Lung (tissue), 12 donors: ENCODE data around the gene PCDHA1. TPM values are rescaled to one million over a fixed set of nuclear protein-coding genes. Genes with fewer than 3 reads are reported as not detected.

ENCODE experiments used
- ATAC-seq: fragments of 200-7000 bp; cut with Tn5 transposase; one replicate; pipeline ENCODE4 v1.9.1; 2020; ENCODE audit warnings: moderate number of reproducible peaks; ENCODE audit not compliant: insufficient read depth, low FRiP score
- DNase-seq, 3 donors: peaks; one replicate each; pipeline ENCODE4 v3.0.0-alpha.2; 2013 to 2017
- H3K27ac ChIP-seq, 2 donors: one replicate each; pipeline ENCODE4 v1.5.1; 2013; ENCODE audit warnings: mild to moderate bottlenecking in 2 of 2, moderate library complexity in 2 of 2, control low read depth in 1 of 2, inconsistent platforms in 1 of 2, low read depth in 1 of 2, low read length in 1 of 2
- H3K27me3 ChIP-seq, 3 donors: one replicate each; pipeline ENCODE4 v1.5.1; 2013; ENCODE audit warnings: low read length in 2 of 3; ENCODE audit not compliant: control insufficient read depth in 3 of 3, insufficient read depth in 3 of 3
- H3K36me3 ChIP-seq, 4 donors: one replicate each; pipeline ENCODE4 v1.5.1; 2013; ENCODE audit warnings: low read length in 4 of 4, mild to moderate bottlenecking in 1 of 4, moderate library complexity in 1 of 4; ENCODE audit not compliant: control insufficient read depth in 4 of 4, insufficient read depth in 4 of 4
- H3K4me1 ChIP-seq, 5 donors: one replicate each; pipeline ENCODE4 v1.5.1; 2013; ENCODE audit warnings: low read length in 5 of 5, mild to moderate bottlenecking in 2 of 5, moderate library complexity in 1 of 5; ENCODE audit not compliant: control insufficient read depth in 5 of 5, insufficient read depth in 5 of 5
- H3K4me3 ChIP-seq: one replicate; pipeline ENCODE4 v1.5.1; 2013; ENCODE audit warnings: mild to moderate bottlenecking, control low read depth, moderate library complexity
- H3K9ac ChIP-seq, 2 donors: one replicate each; pipeline ENCODE4 v1.5.1; 2013; ENCODE audit warnings: low read length in 2 of 2, control low read depth in 1 of 2; ENCODE audit not compliant: insufficient read depth in 1 of 2
- H3K9me3 ChIP-seq, 4 donors: one replicate each; pipeline ENCODE4 v1.5.1; 2013; ENCODE audit warnings: low read length in 3 of 4, mild to moderate bottlenecking in 1 of 4, moderate library complexity in 1 of 4; ENCODE audit not compliant: control insufficient read depth in 4 of 4, insufficient read depth in 3 of 4
- WGBS, 2 donors: extraction: QIAGEN DNeasy Blood & Tissue Kit; methylation state at CpG; one replicate each; pipeline ENCODE4 v1.1.7; 2013; 5-methylcytosine and 5-hydroxymethylcytosine counted together
- polyA plus RNA-seq, 2 donors: library from polyadenylated mRNA; stranded (reverse); fragments of 200-250 nt; gene quantifications; one replicate each; pipeline ENCODE4 v1.2.1, GENCODE V29; 2013
- total RNA-seq, 2 donors: library from RNA; depleted of rRNA in 1 of 2; stranded (reverse); fragments of >200 nt in 1 of 2; gene quantifications; one replicate each; pipeline ENCODE4 v1.2.1, GENCODE V29; 2014 to 2021
- TF ChIP-seq, protein P1 (sequence below): IDR thresholded peaks from 2 replicates; pipeline ENCODE4 v1.5.1; 2012; ENCODE audit warnings: mild to moderate bottlenecking; ENCODE audit errors: control extremely low read depth, extremely low read depth
- donor health status: control.
- donor health status: control.
- donor health status: Bipolar disorder and iron deficiency.
- donor health status: healthy.
- donor health status: DM: yes; HTN: yes; CAD: no.

Gene PCDHA1
- total and polyA plus RNA-seq, 4 donors = 0.02 to 0.30 TPM; not detected in 2

DNA sequence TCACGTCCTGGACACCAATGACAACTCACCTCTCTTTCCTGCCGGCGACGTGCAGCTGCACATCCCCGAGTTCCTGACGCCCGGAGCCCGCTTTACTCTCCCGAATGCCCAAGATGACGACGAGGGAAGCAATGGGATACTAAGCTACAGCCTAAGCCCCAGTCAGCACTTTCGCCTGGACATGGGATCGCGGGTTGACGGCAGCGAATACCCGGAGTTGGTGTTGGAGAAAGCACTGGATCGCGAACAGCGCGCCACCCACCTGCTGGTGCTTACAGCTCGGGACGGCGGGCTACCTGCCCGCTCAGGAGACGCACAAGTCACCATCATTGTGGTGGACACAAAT, 141.3 kb downstream of the PCDHA1 start:
- peaks cover 0 to 49% (median 35%) of the 10 kb centered on the region in 3 donors for H3K27me3 ChIP-seq
- H3K4me3 ChIP-seq = peak overlapping the region; percentile 44
- no peak for DNase-seq
- 9 to 11% methylated on average over 26 of the region's 26 CpGs for WGBS, 2 donors
- no peak overlapping the region for H3K9ac ChIP-seq
- H3K27ac ChIP-seq = peak overlapping the region in 1 of 2 donors; percentile 64
- H3K4me1 ChIP-seq = peaks cover 0 to 13% (median 5%) of the 10 kb centered on the region in 5 donors
- ATAC-seq = no peak
- H3K9me3 ChIP-seq = peaks cover 0 to 14% (median 0%) of the 10 kb centered on the region in 4 donors
- H3K36me3 ChIP-seq = no peaks in the 10 kb centered on the region
- TF ChIP-seq, protein P1, sequence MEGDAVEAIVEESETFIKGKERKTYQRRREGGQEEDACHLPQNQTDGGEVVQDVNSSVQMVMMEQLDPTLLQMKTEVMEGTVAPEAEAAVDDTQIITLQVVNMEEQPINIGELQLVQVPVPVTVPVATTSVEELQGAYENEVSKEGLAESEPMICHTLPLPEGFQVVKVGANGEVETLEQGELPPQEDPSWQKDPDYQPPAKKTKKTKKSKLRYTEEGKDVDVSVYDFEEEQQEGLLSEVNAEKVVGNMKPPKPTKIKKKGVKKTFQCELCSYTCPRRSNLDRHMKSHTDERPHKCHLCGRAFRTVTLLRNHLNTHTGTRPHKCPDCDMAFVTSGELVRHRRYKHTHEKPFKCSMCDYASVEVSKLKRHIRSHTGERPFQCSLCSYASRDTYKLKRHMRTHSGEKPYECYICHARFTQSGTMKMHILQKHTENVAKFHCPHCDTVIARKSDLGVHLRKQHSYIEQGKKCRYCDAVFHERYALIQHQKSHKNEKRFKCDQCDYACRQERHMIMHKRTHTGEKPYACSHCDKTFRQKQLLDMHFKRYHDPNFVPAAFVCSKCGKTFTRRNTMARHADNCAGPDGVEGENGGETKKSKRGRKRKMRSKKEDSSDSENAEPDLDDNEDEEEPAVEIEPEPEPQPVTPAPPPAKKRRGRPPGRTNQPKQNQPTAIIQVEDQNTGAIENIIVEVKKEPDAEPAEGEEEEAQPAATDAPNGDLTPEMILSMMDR = no peak

DNA sequence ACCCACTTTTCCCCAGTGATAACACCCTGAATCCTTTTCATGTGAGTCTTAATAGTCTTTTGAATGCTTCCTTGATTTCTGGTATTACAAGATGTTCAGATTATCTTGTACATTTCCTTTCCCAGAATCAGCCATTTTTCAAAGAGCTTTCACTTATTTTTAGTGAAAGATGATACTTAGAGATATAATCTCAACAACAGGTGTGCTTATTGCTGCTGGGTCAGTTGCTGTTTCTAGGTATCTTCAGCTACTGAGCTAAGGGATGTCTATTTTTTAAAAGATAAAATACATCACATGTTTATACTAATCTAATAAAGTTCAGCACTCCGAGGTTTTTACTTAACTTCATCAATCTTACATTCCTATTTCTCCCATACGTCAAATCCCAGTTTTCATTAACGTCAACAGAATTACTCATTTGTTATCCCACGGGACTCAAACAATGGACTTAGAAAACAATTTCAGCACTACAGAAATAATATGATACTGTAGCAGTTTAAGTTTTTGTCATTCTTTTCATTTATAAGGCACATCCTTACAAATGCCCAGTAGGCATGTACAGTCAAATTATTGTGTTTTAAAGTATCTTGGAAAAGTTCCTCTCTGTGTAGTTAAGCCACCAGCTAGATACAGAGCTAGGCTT, 149.1 kb downstream of the PCDHA1 start:
- ATAC-seq (no peak), DNase-seq (no peak)
- no peaks in the 10 kb centered on the region for H3K9me3 ChIP-seq
- H3K4me3 ChIP-seq = no peak overlapping the region
- peaks cover 0 to 4% (median 2%) of the 10 kb centered on the region in 3 donors for H3K27me3 ChIP-seq
- H3K36me3 ChIP-seq = no peaks in the 10 kb centered on the region
- TF ChIP-seq, protein P1 = no peak
- WGBS, 2 donors = 77 to 83% methylated on average over 4 of the region's 4 CpGs
- no peak overlapping the region for H3K27ac ChIP-seq
- no peak overlapping the region for H3K9ac ChIP-seq
- H3K4me1 ChIP-seq = no peaks in the 10 kb centered on the region

DNA sequence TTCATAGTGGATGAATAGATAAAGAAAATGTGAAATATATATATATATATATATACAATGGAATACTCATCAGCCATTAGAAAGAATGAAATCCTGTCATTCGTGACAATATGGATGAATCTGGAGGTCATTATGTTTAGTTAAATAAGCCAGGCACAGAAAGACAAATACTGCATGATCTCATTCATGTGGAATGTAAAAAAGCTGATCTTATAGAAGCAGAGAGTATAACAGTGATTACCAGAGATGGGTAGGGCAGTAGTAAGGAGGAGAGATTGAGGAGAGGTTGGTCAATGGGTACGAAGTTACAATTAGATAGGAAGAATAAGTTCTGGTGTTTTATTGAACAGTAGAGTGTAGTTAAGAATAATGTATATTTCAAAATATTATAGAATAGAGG, 160.6 kb downstream of the PCDHA1 start:
- TF ChIP-seq, protein P1 = no peak
- DNase-seq (no peak), ATAC-seq (no peak)
- H3K9ac ChIP-seq = no peak overlapping the region
- H3K36me3 ChIP-seq = no peaks in the 10 kb centered on the region
- H3K9me3 ChIP-seq = peaks cover 0 to 3% (median 1%) of the 10 kb centered on the region in 4 donors
- no peaks in the 10 kb centered on the region for H3K27me3 ChIP-seq
- no peak overlapping the region for H3K4me3 ChIP-seq
- H3K4me1 ChIP-seq = no peaks in the 10 kb centered on the region
- 35 to 75% methylated on average over 2 of the region's 2 CpGs for WGBS, 2 donors
- H3K27ac ChIP-seq = no peak overlapping the region

DNA sequence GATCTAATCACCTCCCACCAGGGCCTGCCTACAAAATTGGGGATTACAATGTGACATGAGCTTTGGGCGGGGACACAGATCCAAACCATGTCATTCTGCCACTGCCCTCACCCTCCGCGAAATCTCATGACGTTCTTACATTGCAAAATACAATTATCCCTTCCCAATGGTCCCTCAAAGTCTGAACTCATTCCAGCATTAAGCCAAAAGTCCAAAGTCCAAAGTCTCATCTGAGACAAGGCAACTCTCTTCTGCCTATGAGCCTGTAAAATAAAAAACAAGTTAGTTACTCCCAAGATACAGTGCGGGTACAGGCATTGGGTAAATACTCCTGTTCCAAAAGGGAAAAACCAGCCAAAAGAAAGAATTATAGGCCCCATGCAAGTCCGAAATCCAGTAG, 165.7 kb downstream of the PCDHA1 start:
- no peak overlapping the region for H3K27ac ChIP-seq
- no peak overlapping the region for H3K9ac ChIP-seq
- no peaks in the 10 kb centered on the region for H3K36me3 ChIP-seq
- WGBS, 2 donors = 81 to 89% methylated on average over 6 of the region's 6 CpGs
- H3K27me3 ChIP-seq = no peaks in the 10 kb centered on the region
- H3K4me1 ChIP-seq = no peaks in the 10 kb centered on the region
- TF ChIP-seq, protein P1 = no peak
- no peak for ATAC-seq
- peaks cover 0 to 3% (median 0%) of the 10 kb centered on the region in 4 donors for H3K9me3 ChIP-seq
- DNase-seq = no peak
- no peak overlapping the region for H3K4me3 ChIP-seq
